ENCODE measurements around the gene DUSP2.
"Not testable (repeated sequence)": the region's sequence is repeated elsewhere in the genome, so short reads cannot be mapped to it uniquely, and the experiment has no call there.

The DUSP2 gene

DNA sequence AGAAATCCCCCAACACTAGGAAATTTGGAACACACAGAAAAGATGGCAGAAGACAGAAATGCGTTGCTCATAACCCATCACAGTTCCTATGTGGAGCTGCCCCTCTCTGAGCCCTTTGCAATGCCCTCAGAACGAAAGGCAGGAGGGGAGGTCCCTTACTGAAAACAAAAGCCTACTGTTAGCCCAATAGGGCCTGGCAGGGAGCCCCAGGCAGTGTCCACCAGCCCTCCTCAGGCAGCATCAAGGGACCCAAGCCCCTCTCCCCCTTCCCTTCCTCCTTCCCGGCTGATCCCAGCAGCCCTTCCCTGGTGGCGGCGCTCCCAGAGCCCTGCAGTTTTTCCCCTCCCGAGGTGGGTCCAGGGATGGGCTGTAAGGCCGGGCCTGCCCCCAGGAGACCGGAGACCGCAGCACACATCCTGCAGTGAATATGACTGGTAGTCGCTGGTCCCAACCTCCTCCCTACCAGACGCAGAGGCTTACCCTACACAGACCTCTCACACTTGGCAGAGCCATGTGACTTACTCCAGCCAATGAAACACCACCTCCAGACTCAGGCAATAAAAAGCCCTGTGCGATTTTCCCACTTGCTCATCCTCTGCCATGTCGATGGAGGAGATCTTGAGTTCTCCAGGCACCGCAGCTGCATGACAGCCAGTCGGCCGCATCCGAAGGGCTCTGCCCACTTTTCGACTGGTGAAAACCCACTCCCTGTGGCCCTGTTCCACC lies 19.4 kb upstream of the DUSP2 start:
- H3K4me3 ChIP-seq (ENCODE audit: low read depth, low read length), result no peak overlapping the region
- no peak for DNase-seq (ENCODE audit: low read depth)

- peak; percentile 59 for DNase-seq (ENCODE audit: low read depth)
- H3K4me3 ChIP-seq (ENCODE audit: low read depth, low read length), result no peak overlapping the region
Observed at GRCh38 chr2:96163768-96164429, 18.7 kb upstream of the DUSP2 start.

DNA sequence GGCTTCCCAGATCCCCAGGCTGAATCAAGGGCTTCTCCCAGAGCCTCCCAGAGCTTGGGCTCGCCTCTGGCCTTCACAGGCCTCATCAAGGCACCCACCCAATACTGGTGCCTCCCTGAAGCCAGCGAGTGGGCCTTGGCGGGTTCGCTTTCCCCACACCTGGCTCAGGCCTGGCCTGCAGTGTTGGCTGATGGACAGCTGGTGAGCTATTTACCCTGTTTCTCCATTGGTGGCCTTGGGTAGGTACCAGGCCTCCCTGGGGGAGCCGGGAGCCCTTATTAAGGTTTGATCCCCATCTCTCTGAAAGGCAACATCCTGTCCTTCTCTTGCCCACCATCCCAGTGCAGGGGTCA lies 18.2 kb upstream of the DUSP2 start:
- DNase-seq (ENCODE audit: low read depth), result no peak
- no peak overlapping the region for H3K4me3 ChIP-seq (ENCODE audit: low read depth, low read length)

GRCh38 chr2:96161898-96162297 lies 16.7 kb upstream of the DUSP2 start:
- DNase-seq (ENCODE audit: low read depth), result no peak
- H3K4me3 ChIP-seq (ENCODE audit: low read depth, low read length), result no peak overlapping the region

DNA sequence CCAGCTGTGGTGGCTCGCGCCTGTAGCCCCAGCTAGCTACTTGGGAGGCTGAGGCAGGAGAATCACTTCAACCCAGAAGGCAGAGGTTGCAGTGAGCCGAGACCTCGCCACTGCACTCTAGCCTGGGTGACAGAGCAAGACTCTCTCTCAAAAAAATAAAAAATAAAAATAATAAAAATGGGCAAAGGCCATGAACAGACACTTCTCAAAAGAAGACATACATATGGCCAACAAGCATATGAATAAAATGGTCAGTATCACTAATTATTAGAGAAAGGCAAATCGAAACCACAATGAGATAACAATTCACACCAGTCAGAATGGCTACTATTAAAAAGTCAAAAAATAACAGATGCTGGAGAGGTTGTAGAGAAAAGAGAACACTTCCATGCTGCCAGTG lies 15.1 kb upstream of the DUSP2 start:
- H3K4me3 ChIP-seq (ENCODE audit: low read depth, low read length); DNase-seq (ENCODE audit: low read depth): not testable (repeated sequence)

GRCh38 chr2:96159084-96159830 lies 14.0 kb upstream of the DUSP2 start:
- no peak overlapping the region for H3K4me3 ChIP-seq (ENCODE audit: low read depth, low read length)
- DNase-seq (ENCODE audit: low read depth), result no peak

DNA sequence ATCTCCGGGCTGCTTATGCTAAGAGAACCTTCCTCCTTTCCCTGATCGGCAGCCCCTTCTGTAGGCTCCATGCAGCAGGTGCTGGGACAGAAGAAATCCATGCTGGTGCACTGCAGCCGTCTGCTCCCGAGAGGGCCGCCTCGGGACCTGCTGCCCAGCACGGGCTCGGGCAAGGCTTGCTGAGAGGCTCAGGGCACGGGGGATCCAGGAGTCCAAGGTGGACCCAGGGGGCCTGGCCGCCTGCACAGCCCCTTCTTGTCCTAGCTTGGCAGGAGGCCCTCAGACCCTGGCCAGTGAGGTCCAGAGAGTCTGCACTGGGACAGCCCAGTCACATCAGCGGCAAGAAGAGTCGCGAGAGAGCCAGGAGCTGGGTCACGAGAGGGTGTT lies 13.3 kb upstream of the DUSP2 start:
- H3K4me3 ChIP-seq (ENCODE audit: low read depth, low read length), result no peak overlapping the region
- no peak for DNase-seq (ENCODE audit: low read depth)

- H3K4me3 ChIP-seq (ENCODE audit: low read depth, low read length), result no peak overlapping the region
- DNase-seq (ENCODE audit: low read depth), result no peak
Observed at GRCh38 chr2:96157649-96158553, 12.7 kb upstream of the DUSP2 start.

DNA sequence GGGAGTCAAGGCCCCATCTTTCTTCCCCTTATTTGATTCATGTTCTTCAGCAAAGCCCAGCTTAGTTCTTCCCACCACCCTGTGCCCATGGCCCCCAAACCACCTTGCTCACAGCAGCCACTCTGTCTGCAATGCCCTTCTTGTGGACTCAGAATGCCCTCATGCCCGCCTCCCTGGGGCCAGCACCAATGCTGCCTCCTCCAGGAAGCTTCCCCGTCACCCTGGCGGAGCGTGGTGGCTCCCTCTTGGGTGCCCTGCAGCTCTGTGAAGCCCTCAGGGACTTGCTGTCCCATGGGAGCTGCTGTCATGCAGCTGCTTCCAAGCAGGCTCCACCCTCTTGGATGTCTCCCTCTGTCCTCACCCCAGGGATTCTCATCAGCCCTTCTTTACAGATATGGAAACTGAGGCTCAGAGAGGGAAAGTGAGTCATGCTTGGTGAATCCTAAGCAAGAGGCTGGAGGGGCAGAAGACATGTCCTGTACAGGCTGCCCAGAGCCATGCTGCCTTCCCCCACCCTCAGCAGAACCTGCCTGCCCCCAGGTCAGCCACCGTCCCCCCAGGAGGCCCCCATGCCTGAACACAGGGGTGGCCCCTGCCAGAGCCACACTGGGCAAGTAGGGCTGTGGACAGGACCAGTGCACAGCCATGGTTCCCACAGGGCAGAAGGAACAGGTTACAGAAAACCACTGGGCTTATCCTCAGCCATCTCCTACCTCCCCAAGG lies 11.8 kb upstream of the DUSP2 start:
- DNase-seq (ENCODE audit: low read depth), result no peak
- no peak overlapping the region for H3K4me3 ChIP-seq (ENCODE audit: low read depth, low read length)

DNA sequence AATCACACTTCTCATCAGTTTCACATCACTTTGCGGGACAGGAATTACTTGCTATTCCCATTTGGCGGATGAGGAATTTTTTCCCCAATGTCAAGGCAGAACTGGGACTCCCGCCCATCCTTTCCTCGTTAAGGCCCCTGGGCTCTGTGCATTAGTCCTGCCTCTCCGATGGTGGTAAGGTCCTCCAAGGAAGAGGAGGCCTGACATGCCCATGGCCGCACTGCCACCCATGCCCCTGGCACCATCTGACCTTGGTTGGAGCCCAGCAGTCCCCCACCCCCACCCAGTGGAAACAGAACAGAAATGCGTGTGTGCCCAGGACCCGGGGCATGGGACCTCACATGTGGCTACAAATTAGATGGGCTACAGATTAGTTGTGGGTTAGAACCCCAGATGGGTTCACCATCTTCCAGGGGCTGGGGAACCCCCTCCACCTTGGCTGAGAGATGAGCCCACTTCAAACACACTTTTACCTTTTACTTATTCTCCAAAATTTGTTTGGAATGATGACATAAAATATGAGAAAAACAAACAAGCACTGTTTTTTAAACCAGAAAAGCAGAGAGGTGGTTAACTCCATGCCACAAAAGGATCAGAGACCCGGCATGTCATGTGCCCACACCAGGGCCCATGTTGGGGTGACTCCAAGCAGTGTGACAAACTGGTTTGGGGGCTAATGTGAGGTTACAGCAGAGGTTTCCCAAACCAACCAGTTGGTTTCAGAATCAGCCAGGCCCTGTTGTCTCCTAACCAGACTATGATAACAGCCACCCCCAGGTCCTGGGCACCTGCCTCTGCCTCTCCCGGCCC lies 11.0 kb upstream of the DUSP2 start:
- H3K4me3 ChIP-seq (ENCODE audit: low read depth, low read length), result no peak overlapping the region
- no peak for DNase-seq (ENCODE audit: low read depth)

- no peak for DNase-seq (ENCODE audit: low read depth)
- no peak overlapping the region for H3K4me3 ChIP-seq (ENCODE audit: low read depth, low read length)
Observed at GRCh38 chr2:96154506-96155380, 9.5 kb upstream of the DUSP2 start.

- no peak for DNase-seq (ENCODE audit: low read depth)
- no peak overlapping the region for H3K4me3 ChIP-seq (ENCODE audit: low read depth, low read length)
Observed at GRCh38 chr2:96153991-96154431, 8.8 kb upstream of the DUSP2 start.

- DNase-seq (ENCODE audit: low read depth), result no peak
- H3K4me3 ChIP-seq (ENCODE audit: low read depth, low read length), result no peak overlapping the region
Observed at GRCh38 chr2:96153291-96153713, 8.1 kb upstream of the DUSP2 start.

DNA sequence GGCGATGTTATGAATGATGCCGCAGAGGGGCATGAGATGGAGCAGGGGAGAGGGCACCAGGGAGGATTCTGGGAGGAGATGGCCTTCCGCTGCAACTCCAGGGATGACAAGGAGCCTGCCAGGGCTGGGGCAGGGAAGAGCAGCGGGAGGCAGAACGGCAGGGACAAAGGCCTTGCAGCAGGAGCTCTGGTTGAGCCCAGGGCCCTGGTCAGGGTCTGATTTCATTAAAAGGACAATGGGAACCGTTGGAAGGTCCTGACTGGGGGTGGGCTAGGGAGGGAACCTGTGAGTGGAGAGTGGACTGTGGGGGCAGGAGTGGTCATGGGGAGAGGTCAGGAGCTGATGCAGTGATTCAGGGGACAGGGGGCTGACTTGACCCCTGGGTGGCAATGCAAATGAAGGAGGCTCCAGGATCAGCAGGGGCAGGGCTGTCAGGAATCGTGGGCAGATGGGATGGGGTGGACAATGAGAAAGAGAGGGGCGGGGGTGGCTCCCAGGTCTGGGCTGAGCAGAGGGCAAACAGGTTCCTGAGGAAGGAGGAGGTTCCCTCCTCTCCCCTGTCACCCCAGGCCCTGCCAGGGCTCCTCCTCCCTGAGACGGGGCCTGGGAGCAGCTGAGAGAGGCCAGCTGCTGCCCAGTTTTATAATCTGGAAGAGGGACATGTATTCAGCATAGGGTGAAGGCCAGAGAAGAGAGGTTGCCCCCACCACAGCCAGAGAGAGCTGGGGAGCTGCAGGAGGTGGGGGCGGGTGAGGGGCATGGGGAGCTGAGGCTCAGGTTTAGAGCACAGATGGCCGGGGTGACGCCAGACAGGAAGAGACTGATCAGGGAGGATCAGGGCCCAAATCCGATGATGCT lies 7.3 kb upstream of the DUSP2 start:
- H3K4me3 ChIP-seq (ENCODE audit: low read depth, low read length), result no peak overlapping the region
- no peak for DNase-seq (ENCODE audit: low read depth)

DNA sequence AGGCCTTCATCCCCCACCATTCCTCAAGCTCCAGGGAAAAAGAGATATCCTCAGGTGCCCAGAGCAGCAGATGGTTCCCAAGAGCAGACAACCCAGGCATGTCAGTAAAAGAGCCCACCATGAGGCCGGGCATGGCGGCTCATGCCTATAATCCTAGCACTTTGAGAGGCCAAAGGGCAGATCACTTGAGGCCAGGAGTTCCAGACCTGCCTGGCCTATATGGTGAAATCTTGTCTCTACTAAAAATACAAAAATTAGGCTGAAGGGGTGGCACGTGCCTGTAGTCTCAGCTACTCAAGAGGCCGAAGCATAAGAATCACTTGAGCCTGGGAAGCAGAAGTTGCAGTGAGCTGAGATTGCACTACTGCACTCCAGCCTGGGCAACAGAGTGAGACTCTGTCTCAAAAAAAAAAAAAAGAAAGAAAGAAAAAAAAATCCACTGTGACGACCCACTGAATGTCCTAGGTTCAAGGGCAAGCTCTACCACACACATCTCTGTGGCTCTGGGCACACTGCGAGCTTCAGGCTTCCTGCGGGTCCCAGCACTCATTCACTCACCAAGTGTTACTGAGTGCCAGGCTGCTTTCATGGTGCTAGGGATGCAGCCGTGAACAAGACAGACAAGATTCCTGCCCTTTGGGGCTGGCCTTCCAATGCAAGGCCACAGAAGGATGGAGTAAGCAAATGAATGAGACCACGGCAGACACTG lies 6.5 kb upstream of the DUSP2 start:
- H3K4me3 ChIP-seq (ENCODE audit: low read depth, low read length), result no peak overlapping the region
- no peak for DNase-seq (ENCODE audit: low read depth)

Measured in skeletal muscle cell (primary cell).